ENCODE results near the gene VPS41.

VPS41 gene

GRCh38 chr7:38889872-38890432 lies 19.0 kb downstream of the VPS41 start:
- Histone ChIP-seq H3K27ac (no peak overlapping the region), H3K4me3 (no peak overlapping the region)
- DNase-seq (ENCODE audit: low spot score): no peak
- TF ChIP-seq CTCF (IDR thresholded peaks at IDR 0.05): no peak

- H3K4me3 ChIP-seq: no peak overlapping the region
- DNase-seq (ENCODE audit: low spot score): no peak
- H3K27ac ChIP-seq: no peak overlapping the region
- no peak for TF ChIP-seq CTCF (IDR thresholded peaks at IDR 0.05)
Observed at GRCh38 chr7:38889079-38889478, 19.9 kb downstream of the VPS41 start.

- no peak overlapping the region for H3K4me3 ChIP-seq
- no peak overlapping the region for H3K27ac ChIP-seq
- DNase-seq (ENCODE audit: low spot score): no peak
- TF ChIP-seq CTCF (IDR thresholded peaks at IDR 0.05): no peak
Observed at GRCh38 chr7:38886265-38886664, 22.7 kb downstream of the VPS41 start.

- Histone ChIP-seq H3K4me3 (no peak overlapping the region), H3K27ac (no peak overlapping the region)
- no peak for DNase-seq (ENCODE audit: low spot score)
- TF ChIP-seq CTCF (IDR thresholded peaks at IDR 0.05): no peak
Observed at GRCh38 chr7:38883706-38884105, 25.3 kb downstream of the VPS41 start.

- H3K4me3 ChIP-seq: no peak overlapping the region
- no peak for DNase-seq (ENCODE audit: low spot score)
- TF ChIP-seq CTCF (IDR thresholded peaks at IDR 0.05): no peak
- no peak overlapping the region for H3K27ac ChIP-seq
Observed at GRCh38 chr7:38881947-38882684, 26.9 kb downstream of the VPS41 start.

- no peak overlapping the region for H3K27ac ChIP-seq
- no peak for DNase-seq (ENCODE audit: low spot score)
- no peak overlapping the region for H3K4me3 ChIP-seq
- TF ChIP-seq CTCF (IDR thresholded peaks at IDR 0.05): no peak
Observed at GRCh38 chr7:38881015-38881414, 28.0 kb downstream of the VPS41 start.

GRCh38 chr7:38880454-38880853 lies 28.5 kb downstream of the VPS41 start:
- H3K27ac ChIP-seq: no peak overlapping the region
- no peak overlapping the region for H3K4me3 ChIP-seq
- TF ChIP-seq CTCF (IDR thresholded peaks at IDR 0.05): no peak
- DNase-seq (ENCODE audit: low spot score): no peak

Data from coronary artery (tissue), 2 donors.